Hematopoietic multipotent progenitor cell treated with erythropoietin and hydrocortisone succinate and interleukin-3 and kit ligand, for 17 days (in vitro differentiated cells): ENCODE results near the gene CCDC73.
"Not testable (repeated sequence)": the region's sequence is repeated elsewhere in the genome, so short reads cannot be mapped to it uniquely, and the experiment has no call there.

Source experiments
- DNase-seq: peaks from one replicate; pipeline ENCODE4 v3.0.0-alpha.2; 2015; ENCODE audit warnings: low spot score

Gene CCDC73

GRCh38 chr11:32796425-32796824 is 2.0 kb upstream of the CCDC73 start:
- no peak for DNase-seq

DNA sequence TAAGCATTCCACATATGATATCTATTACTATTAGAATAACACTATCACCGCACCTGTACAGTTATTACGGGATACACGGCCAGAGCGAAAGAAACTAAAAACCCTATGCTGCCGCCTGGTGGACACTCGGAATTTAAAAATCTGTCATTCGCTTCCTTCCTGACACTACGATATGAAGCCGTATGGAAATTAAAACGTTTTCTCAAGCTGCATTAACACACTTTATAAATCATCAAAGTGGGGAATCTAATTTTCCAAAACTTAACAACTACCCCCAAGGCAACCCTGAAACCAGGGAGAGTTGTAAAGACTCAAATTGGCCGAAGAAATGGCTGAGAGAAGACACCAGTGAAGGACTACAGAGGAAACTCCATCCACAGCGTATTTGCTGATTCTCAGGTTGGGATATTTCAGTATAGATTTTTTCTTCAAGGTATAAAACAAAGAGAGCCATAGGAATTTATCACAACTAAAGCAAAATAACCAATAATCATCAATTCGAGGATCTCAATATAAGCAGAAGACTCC is 1.4 kb downstream of the CCDC73 start:
- DNase-seq: peak; percentile 45

DNA sequence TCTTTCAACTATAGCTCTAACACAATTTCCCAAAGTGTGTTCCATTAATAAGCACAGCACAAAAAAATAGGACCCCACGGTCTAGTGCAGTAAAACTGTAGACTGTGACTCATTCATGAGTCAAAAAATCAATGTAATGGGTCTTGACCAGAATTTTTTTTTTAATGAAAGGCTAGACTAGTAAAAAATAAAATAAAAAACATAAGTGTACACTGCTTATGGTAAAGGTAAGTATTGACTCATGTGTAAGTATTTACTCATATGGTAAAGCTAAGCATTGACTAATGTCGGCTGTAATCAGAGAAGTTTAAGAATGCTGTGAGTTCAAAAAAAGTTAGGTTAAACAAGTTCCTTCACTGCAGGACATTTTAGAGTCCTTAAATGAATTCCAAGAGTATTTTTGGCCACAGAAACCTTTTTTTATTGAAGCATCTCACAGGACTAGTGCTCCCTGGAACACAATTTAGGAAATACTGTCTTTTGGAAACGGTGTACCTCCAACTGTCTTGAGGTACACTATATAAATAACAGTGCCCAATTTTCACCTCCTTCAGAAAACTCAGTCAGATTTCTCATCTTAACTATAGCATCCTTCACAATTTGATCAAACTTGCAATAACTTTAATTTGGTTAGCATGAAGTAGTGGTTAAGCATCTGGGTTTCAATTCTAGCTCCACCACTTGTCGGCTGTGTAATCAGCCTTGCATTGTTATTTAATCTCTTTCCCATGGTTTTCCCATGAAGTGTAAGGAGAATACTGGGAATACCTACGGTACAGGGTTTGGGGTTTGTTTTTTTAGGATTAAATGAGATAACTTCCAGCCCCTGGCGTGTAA is 2.1 kb downstream of the CCDC73 start:
- DNase-seq: no peak

GRCh38 chr11:32790916-32791315 is 3.5 kb downstream of the CCDC73 start:
- DNase-seq: no peak

GRCh38 chr11:32786811-32787210 is 7.7 kb downstream of the CCDC73 start:
- DNase-seq: no peak

DNA sequence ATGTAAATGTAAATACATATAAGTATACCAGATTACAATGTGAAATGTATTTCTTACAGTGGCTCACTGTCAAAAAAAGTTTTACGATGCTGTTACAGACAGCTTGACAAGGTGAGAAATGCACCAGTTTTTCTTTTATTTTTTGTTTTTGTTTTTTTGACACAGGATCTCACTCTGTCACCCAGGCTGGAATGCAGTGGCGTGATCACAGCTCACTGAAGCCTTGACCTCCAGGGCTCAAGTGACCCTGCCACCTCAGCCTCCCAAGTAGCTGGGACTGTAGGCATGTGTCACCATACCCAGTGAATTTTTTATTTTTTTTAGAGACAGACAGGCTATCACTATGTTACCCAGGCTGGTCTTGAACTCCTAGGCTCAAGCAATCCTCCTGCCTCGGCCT is 9.2 kb downstream of the CCDC73 start:
- DNase-seq: no peak

GRCh38 chr11:32781721-32782120 is 12.7 kb downstream of the CCDC73 start:
- no peak for DNase-seq

DNA sequence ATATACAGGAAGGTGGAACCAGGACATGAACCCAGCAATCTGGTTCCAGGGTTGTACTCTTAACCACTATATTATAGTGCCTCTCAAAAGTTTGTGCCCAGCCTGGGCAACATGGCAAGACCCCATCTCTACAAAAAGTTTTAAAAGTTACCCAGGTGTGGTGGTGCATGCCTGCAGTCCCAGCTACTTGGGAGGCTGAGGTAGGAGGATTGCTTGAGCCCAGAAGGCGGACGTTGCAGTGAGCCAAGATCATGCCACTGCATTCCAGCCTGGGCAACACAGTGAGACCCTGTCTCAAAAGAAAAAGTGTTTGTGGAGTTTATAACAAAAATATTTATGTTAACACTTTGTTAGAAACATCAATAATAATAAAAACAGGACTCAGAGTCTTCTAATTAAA is 13.6 kb downstream of the CCDC73 start:
- not testable (repeated sequence) for DNase-seq

- DNase-seq: no peak
Observed at GRCh38 chr11:32779136-32779535, 15.3 kb downstream of the CCDC73 start.

DNA sequence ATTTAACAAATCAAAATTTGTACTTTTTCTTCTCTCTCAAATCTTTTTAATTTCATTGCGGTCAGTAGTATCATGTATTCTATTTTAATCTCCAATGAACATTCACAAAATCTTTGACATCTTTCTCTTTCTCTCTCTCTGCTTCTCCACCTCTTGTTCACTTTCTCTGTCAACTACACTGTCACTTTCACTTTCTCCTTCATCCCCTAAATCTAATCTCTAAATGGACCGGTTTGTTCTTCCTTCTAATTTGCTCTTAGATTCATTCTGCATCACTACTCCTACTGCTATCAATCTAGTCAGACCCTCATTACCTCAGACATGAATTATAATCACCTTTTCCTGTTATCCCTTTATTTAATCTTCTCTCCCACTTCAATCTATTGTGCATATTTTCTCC is 18.6 kb downstream of the CCDC73 start:
- DNase-seq: no peak

- DNase-seq: no peak
Observed at GRCh38 chr11:32774081-32774480, 20.4 kb downstream of the CCDC73 start.

DNA sequence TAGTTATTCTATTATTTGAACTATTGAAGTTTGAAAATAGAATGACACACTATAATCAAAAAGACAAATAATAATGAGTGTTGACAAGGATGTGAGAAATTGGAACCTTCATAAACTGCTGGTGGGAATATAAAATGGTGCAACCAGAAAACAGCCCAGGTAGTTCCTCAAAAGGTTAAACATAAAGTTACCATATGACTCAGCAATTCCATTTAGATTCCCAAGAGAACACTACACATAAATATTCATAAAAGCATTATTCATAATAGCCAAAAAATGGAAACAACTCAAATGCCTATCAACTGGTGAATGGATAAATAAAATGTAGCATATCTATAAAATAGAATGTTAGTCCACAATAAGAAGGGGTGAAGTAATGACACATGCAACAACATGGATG is 21.7 kb downstream of the CCDC73 start:
- DNase-seq: no peak

GRCh38 chr11:32761774-32762173 is 32.7 kb downstream of the CCDC73 start:
- not testable (repeated sequence) for DNase-seq

GRCh38 chr11:32758291-32758690 is 36.2 kb downstream of the CCDC73 start:
- DNase-seq: no peak

GRCh38 chr11:32753181-32753580 is 41.3 kb downstream of the CCDC73 start:
- not testable (repeated sequence) for DNase-seq

DNA sequence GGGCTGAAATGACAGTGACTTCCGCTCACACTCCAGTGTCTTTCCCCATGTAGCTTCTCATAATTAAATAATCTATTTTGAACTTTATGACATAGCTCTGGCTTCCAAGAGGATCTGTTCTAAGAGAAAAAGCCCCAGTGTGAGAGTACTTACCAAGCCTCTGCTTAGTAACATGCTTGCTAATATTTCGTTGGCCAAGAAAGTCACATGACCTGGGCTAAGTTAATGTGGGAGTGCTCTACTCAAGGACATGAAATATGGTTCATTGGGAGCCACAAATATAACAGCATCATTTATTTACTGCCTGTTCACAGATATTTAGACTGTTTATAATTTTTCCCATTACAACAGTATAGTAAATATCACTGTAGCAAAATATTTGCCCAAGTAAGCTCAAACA is 42.5 kb downstream of the CCDC73 start:
- no peak for DNase-seq

GRCh38 chr11:32751381-32751780 is 43.1 kb downstream of the CCDC73 start:
- no peak for DNase-seq

DNA sequence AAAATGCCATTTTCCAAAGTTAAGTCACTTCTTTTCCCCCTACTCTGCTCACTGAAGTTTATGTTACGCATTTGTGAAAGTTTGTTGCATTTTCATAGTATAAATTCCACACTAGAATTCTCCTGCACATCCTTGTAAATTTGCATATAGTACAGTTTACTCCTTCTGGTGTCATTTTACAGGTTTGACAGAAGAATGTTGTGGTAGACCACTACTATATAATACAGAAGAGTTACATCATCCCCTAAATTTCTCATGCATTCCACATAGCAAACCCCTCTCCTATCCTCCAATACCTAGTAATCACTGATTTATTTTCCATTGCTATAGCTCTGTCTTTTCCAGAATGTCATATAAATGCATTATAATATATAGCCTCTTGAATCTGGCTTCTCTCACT is 64.5 kb downstream of the CCDC73 start:
- no peak for DNase-seq

- no peak for DNase-seq
Observed at GRCh38 chr11:32723332-32723731, 71.1 kb downstream of the CCDC73 start.

DNA sequence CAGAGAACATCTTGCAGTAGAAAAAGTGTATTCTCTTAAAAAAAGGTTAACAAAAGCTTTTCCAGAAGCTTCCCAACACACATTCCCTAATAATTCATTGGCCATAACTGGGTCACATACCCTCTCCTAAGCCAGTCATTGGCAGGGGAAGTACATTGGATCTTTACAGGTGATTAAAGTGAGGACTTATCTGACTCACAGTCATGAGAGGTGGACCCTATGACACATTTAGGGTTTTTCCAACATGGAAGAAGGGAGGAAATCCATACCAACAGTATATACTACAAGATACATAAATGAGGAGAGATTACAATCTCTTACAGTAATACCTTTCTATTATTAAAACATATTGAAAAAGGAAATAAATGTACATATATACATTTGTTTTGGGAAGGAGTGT is 72.2 kb downstream of the CCDC73 start:
- DNase-seq: no peak

DNA sequence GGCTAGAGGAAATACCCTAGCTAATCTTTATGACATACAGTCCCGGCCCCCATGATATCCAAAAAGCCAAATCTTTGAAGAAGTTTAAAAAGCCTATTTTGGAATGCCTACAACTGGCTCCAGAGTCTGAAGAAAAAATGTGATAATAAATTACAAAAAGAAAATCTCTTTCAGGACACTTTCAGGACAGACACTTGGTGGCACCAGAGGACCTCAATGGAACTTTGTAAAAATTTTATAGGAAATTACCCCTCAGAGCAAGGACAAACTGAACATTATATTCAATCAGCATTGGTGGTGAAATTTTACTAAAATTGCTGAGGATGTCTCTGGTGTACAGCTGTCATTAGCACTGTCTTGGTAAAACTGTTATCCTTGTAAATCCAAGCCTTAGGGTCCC is 81.0 kb downstream of the CCDC73 start:
- no peak for DNase-seq

- not testable (repeated sequence) for DNase-seq
Observed at GRCh38 chr11:32708978-32709377, 85.5 kb downstream of the CCDC73 start.

DNA sequence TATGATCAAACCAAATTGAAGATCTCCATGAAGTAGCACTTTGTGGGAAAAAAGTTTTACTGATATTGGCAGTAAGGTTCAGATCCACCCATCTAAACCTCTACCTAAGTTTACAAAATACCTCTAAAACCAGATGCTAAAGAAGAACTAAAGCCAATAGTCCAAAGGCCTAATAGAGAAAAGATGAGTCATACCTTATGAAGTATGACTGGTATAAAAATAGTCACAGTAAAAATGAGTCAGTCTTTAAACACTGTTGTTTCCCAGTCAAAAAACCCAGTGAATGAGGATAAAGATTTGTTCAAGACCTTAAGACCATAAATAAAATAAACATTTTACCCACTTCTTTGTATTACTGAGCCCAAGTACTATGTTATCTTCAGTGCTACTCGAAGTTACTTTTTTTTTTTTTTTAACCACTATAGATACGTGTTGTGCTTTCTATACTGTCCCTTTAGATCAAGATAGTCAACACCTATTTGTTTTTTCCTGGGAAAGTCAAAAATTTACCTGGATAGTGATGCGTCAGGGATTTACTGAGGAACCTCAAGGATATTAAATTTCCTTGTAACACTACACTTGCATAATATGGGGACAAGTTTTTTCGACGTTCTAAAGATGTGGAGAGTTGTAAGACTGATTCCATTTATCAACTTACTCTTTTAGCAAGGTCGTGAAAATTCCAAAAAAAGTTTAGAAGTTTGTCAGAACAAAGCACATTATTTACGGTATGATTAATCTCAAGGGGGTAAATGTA is 87.3 kb downstream of the CCDC73 start:
- DNase-seq: no peak
